ENCODE results near the gene PRELID2.
"Not testable (repeated sequence)": the region's sequence is repeated elsewhere in the genome, so short reads cannot be mapped to it uniquely, and the experiment has no call there.

Gene PRELID2

GRCh38 chr5:145838276-145838675 lies 3.1 kb upstream of the PRELID2 start:
- no peak for DNase-seq

GRCh38 chr5:145836241-145836640 lies 1.1 kb upstream of the PRELID2 start:
- not testable (repeated sequence) for DNase-seq

GRCh38 chr5:145835848-145836239 lies 702 bp upstream of the PRELID2 start:
- no peak for DNase-seq

- no peak for DNase-seq
Measured at GRCh38 chr5:145834554-145834916, 607 bp downstream of the PRELID2 start.

GRCh38 chr5:145833631-145834200 lies 1.4 kb downstream of the PRELID2 start:
- DNase-seq, result no peak

- peak; percentile 29 for DNase-seq
Measured at GRCh38 chr5:145830594-145830993, 4.5 kb downstream of the PRELID2 start.

GRCh38 chr5:145829708-145830361 lies 5.3 kb downstream of the PRELID2 start:
- no peak for DNase-seq

- DNase-seq, result no peak
Measured at GRCh38 chr5:145826895-145827674, 8.1 kb downstream of the PRELID2 start.

- DNase-seq, result peak; percentile 57
Measured at GRCh38 chr5:145825751-145826180, 9.4 kb downstream of the PRELID2 start.

- peak; percentile 5 for DNase-seq
Measured at GRCh38 chr5:145824040-145824439, 11.1 kb downstream of the PRELID2 start.

GRCh38 chr5:145818604-145819003 lies 16.5 kb downstream of the PRELID2 start:
- no peak for DNase-seq

GRCh38 chr5:145812877-145813276 lies 22.3 kb downstream of the PRELID2 start:
- no peak for DNase-seq

- DNase-seq, result peak; percentile 18
Measured at GRCh38 chr5:145811834-145812625, 23.1 kb downstream of the PRELID2 start.

- DNase-seq, result no peak
Measured at GRCh38 chr5:145806923-145807322, 28.2 kb downstream of the PRELID2 start.

- DNase-seq, result no peak
Measured at GRCh38 chr5:145805819-145806218, 29.3 kb downstream of the PRELID2 start.

GRCh38 chr5:145804701-145805100 lies 30.4 kb downstream of the PRELID2 start:
- DNase-seq, result no peak

GRCh38 chr5:145803112-145804004 lies 31.8 kb downstream of the PRELID2 start:
- DNase-seq, result no peak

- DNase-seq, result no peak
Measured at GRCh38 chr5:145801195-145801594, 33.9 kb downstream of the PRELID2 start.

- DNase-seq, result no peak
Measured at GRCh38 chr5:145800181-145800580, 35.0 kb downstream of the PRELID2 start.

GRCh38 chr5:145798503-145798902 lies 36.6 kb downstream of the PRELID2 start:
- not testable (repeated sequence) for DNase-seq

- peak; percentile 38 for DNase-seq
Measured at GRCh38 chr5:145797336-145797735, 37.8 kb downstream of the PRELID2 start.

- DNase-seq, result no peak
Measured at GRCh38 chr5:145796318-145796717, 38.8 kb downstream of the PRELID2 start.
